ENCODE measurements around the gene PRR5L.

Gene PRR5L

DNA sequence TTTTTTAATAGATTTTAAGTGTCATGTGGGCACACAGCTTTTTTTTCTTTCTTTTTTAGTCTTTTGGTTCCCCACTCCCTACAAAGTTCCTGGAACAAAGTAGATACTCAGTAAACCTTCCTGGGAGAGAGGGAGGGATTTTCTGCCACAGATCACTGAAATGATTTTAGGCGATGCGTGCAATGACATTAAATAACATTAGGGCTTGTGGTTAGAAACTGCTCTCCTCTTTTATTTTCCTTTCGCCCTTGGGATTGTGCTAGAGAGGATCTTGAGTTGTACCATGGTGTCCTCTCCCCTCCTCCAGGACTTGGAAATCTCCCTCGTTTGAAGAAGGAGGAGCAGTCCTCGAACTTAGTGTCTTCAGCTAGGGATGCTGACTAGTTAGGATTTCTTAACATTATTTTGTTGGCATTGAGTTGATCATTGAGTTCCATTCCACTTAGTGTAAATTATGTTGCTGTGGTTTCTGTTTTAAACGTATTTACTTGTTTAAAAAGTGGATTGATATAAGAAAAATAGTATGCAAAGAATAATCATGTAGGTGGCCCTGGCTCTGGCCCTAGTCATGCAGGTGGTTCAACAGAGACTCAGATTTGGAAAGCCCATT, 125.6 kb downstream of the PRR5L start:
- H3K9ac ChIP-seq = no peak overlapping the region
- H3K79me2 ChIP-seq = no peaks in the 10 kb centered on the region
- no peak overlapping the region for H3K27ac ChIP-seq
- no peak overlapping the region for H2AFZ ChIP-seq
- H3K4me3 ChIP-seq (ENCODE audit: low read depth, low read length) = no peak overlapping the region
- no peaks in the 10 kb centered on the region for H3K36me3 ChIP-seq (ENCODE audit: control insufficient read depth, insufficient read depth, low read length)
- H3K9me3 ChIP-seq (ENCODE audit: control insufficient read depth, low read length) = no peaks in the 10 kb centered on the region
- H3K4me2 ChIP-seq (ENCODE audit: low read length) = no peak overlapping the region
- H3K27me3 ChIP-seq (ENCODE audit: control insufficient read depth, insufficient read depth, low read length) = no peaks in the 10 kb centered on the region
- H3K4me1 ChIP-seq = no peaks in the 10 kb centered on the region
- TF ChIP-seq, protein P1, sequence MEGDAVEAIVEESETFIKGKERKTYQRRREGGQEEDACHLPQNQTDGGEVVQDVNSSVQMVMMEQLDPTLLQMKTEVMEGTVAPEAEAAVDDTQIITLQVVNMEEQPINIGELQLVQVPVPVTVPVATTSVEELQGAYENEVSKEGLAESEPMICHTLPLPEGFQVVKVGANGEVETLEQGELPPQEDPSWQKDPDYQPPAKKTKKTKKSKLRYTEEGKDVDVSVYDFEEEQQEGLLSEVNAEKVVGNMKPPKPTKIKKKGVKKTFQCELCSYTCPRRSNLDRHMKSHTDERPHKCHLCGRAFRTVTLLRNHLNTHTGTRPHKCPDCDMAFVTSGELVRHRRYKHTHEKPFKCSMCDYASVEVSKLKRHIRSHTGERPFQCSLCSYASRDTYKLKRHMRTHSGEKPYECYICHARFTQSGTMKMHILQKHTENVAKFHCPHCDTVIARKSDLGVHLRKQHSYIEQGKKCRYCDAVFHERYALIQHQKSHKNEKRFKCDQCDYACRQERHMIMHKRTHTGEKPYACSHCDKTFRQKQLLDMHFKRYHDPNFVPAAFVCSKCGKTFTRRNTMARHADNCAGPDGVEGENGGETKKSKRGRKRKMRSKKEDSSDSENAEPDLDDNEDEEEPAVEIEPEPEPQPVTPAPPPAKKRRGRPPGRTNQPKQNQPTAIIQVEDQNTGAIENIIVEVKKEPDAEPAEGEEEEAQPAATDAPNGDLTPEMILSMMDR (IDR thresholded peaks at IDR 0.05) = no peak

GRCh38 chr11:36425561-36426081, 129.5 kb downstream of the PRR5L start:
- no peaks in the 10 kb centered on the region for H3K9me3 ChIP-seq (ENCODE audit: control insufficient read depth, low read length)
- H2AFZ ChIP-seq = no peak overlapping the region
- H3K79me2 ChIP-seq = no peaks in the 10 kb centered on the region
- no peaks in the 10 kb centered on the region for H3K27me3 ChIP-seq (ENCODE audit: control insufficient read depth, insufficient read depth, low read length)
- no peaks in the 10 kb centered on the region for H3K36me3 ChIP-seq (ENCODE audit: control insufficient read depth, insufficient read depth, low read length)
- H3K4me3 ChIP-seq (ENCODE audit: low read depth, low read length) = no peak overlapping the region
- TF ChIP-seq, protein P1 (IDR thresholded peaks at IDR 0.05) = no peak
- no peaks in the 10 kb centered on the region for H3K4me1 ChIP-seq
- H3K9ac ChIP-seq = no peak overlapping the region
- no peak overlapping the region for H3K27ac ChIP-seq
- no peak overlapping the region for H3K4me2 ChIP-seq (ENCODE audit: low read length)

DNA sequence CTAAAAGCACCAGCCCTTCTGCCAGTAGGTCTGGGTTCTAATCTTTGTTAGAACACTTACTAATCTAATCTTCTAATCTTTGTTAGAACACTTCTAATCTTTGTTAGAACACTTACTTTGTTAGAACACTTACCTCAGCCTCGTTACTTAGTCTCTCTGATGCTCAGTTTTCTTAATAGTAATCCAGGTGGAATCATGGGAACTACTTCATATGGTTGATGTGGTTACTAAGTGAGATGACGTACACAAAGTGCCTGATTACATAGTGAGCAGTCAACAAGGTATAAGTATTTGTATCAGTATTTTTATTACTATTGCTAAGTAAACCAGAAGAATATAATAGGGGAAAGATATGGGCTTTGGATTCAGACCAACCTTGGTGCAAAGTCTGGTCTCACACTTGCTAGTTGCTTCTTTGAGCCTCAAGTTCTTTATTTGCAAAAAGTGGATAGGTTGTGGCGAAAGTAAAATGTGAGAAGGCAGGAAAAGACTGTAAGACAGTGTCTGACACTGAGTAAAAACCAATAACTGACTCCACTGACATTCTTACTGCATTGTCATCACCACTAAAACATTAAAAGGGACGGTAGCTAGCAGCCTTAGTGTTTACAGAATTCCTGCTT, 130.2 kb downstream of the PRR5L start:
- TF ChIP-seq, protein P1 (IDR thresholded peaks at IDR 0.05) = no peak
- Histone ChIP-seq H3K9me3 (ENCODE audit: control insufficient read depth, low read length) (no peaks in the 10 kb centered on the region), H3K9ac (no peak overlapping the region), H3K4me2 (ENCODE audit: low read length) (no peak overlapping the region), H3K27me3 (ENCODE audit: control insufficient read depth, insufficient read depth, low read length) (no peaks in the 10 kb centered on the region), H3K79me2 (no peaks in the 10 kb centered on the region), H3K36me3 (ENCODE audit: control insufficient read depth, insufficient read depth, low read length) (no peaks in the 10 kb centered on the region), H3K4me3 (ENCODE audit: low read depth, low read length) (no peak overlapping the region), H3K4me1 (no peaks in the 10 kb centered on the region), H3K27ac (no peak overlapping the region), H2AFZ (no peak overlapping the region)

DNA sequence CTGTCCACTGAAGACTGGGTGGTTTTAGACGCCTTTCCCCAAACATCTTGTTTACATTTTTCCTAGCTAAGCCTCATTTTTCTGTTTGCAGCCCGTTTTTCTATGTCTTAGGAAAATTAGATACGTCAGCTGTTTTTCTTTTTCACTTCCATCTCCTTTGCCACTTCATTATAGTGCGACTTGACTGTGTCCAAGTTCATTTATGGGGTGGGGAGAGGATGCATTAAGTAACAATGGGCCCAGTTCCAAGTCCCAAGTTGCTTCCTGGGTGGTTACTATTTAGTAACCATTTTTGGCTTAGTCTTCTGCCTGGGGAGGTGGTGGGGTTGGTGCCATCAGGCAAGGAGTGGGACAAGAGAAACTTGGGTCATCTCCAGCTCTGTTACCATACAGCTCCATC, 131.0 kb downstream of the PRR5L start:
- no peaks in the 10 kb centered on the region for H3K36me3 ChIP-seq (ENCODE audit: control insufficient read depth, insufficient read depth, low read length)
- no peak overlapping the region for H3K4me3 ChIP-seq (ENCODE audit: low read depth, low read length)
- H2AFZ ChIP-seq = no peak overlapping the region
- H3K27me3 ChIP-seq (ENCODE audit: control insufficient read depth, insufficient read depth, low read length) = no peaks in the 10 kb centered on the region
- no peak overlapping the region for H3K27ac ChIP-seq
- no peaks in the 10 kb centered on the region for H3K79me2 ChIP-seq
- TF ChIP-seq, protein P1 (IDR thresholded peaks at IDR 0.05) = no peak
- H3K9ac ChIP-seq = no peak overlapping the region
- no peaks in the 10 kb centered on the region for H3K9me3 ChIP-seq (ENCODE audit: control insufficient read depth, low read length)
- H3K4me1 ChIP-seq = no peaks in the 10 kb centered on the region
- H3K4me2 ChIP-seq (ENCODE audit: low read length) = no peak overlapping the region

DNA sequence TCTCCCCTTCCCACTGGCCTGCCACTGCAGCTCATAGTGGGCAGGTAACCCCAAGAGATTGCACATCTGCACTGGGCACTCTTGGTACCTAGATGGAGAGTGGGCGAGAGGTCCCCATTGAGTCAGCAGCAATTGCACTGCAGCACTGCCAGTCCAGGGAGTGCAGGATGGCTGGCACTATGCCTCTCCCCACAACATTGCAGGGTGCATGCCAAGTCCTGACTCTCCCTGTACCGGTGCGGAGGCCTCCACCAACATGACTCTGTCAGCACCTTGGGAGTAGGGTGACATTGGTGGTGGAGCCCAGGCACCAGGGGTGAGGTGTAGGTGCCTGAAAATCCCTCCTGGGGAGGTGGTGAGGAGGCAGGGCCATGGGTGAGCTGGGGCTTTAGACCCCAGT, 131.8 kb downstream of the PRR5L start:
- Histone ChIP-seq H3K36me3 (ENCODE audit: control insufficient read depth, insufficient read depth, low read length) (no peaks in the 10 kb centered on the region), H3K4me3 (ENCODE audit: low read depth, low read length) (no peak overlapping the region), H3K27ac (no peak overlapping the region), H3K9me3 (ENCODE audit: control insufficient read depth, low read length) (no peaks in the 10 kb centered on the region), H3K27me3 (ENCODE audit: control insufficient read depth, insufficient read depth, low read length) (no peaks in the 10 kb centered on the region), H3K4me1 (no peaks in the 10 kb centered on the region), H3K4me2 (ENCODE audit: low read length) (no peak overlapping the region), H3K79me2 (no peaks in the 10 kb centered on the region), H2AFZ (no peak overlapping the region), H3K9ac (no peak overlapping the region)
- TF ChIP-seq, protein P1 (IDR thresholded peaks at IDR 0.05) = no peak
